Measurements from ENCODE around the gene RGS21. TPM values are rescaled to one million over a fixed set of nuclear protein-coding genes. Genes with fewer than 3 reads are reported as not detected.

RGS21 gene
- total RNA-seq (not detected in 2 replicates), polyA plus RNA-seq (not detected in 2 replicates), polyA minus RNA-seq (not detected in 2 replicates)
- not detected for total RNA-seq (2013)

- Histone ChIP-seq H3K4me2 (replicated peaks; ENCODE audit: low read depth, low read length, poor library complexity, severe bottlenecking) (no peak within 1 kb of the TSS), H3K27ac (ENCODE audit: low read length in 2 of 2) (no peak within 1 kb of the TSS), H3K79me2 (ENCODE audit: control insufficient read depth, insufficient read depth, low read length) (no peaks in the 10 kb centered on the region), H3K9ac (ENCODE audit: low read length) (no peak within 1 kb of the TSS), H4K20me1 (ENCODE audit: control insufficient read depth, insufficient read depth, low read length, poor library complexity, severe bottlenecking) (no peaks in the 10 kb centered on the region), H3K9me3 (ENCODE audit: control extremely low read depth in 1 of 3, control insufficient read depth in 2 of 3, insufficient read depth in 1 of 3, low read length in 2 of 3) (no peaks in the 10 kb centered on the region), H3K4me3 (ENCODE audit: control extremely low read depth in 1 of 5, extremely low read depth in 1 of 5, insufficient read depth in 1 of 5, low read depth in 2 of 5, low read length in 4 of 5) (no peak within 1 kb of the TSS), H3K27me3 (replicated peaks in 1 of 4; ENCODE audit: control extremely low read depth in 1 of 4, control insufficient read depth in 3 of 4, insufficient read depth in 4 of 4, low read length in 3 of 4) (no peaks in the 10 kb centered on the region), H2AFZ (ENCODE audit: insufficient read depth, low read depth, low read length, poor library complexity, severe bottlenecking) (no peak within 1 kb of the TSS), H3K4me1 (ENCODE audit: control insufficient read depth in 2 of 2, insufficient read depth in 2 of 2, low read length in 2 of 2) (no peaks in the 10 kb centered on the region), H3K36me3 (replicated peaks in 1 of 2; ENCODE audit: control extremely low read depth in 1 of 2, control insufficient read depth in 1 of 2, extremely low read depth in 1 of 2, insufficient read depth in 2 of 2, low read length in 1 of 2) (no peaks in the 10 kb centered on the region)
- WGBS (ENCODE audit: insufficient coverage) = no CpG with 5 or more reads among the region's 2 CpGs
- Mint-ChIP-seq H3K4me3 (no peak within 1 kb of the TSS), H3K27ac (no peak within 1 kb of the TSS), H3K9me3 (ENCODE audit: insufficient read depth) (no peaks in the 10 kb centered on the region), H3K4me1 (no peaks in the 10 kb centered on the region), H3K27me3 (no peaks in the 10 kb centered on the region)
- CTCF ChIA-PET = no interaction called here
- POLR2A ChIA-PET = no interaction called here
- intact Hi-C loops (cut with micrococcal nuclease) = no loop called here
- ATAC-seq (ENCODE audit: low read depth) = no peak
- TF ChIP-seq EZH2 (IDR thresholded peaks at IDR 0.05; ENCODE audit: borderline replicate concordance, insufficient read depth, low read depth, low read length, poor library complexity, severe bottlenecking) (no peak), CTCF (IDR thresholded peaks at IDR 0.05) (no peak)
- no peak for DNase-seq
Observed at GRCh38 chr1:192316942-192317450, at the start of gene RGS21. Gene RGS21 (plus strand): TSS chr1:192316992. CDS start chr1:192343037, 26,045 bp downstream.

- no peaks in the 10 kb centered on the region for H3K9me3 ChIP-seq (ENCODE audit: control extremely low read depth in 1 of 3, control insufficient read depth in 2 of 3, insufficient read depth in 1 of 3, low read length in 2 of 3)
- no CpG with 5 or more reads among the region's 6 CpGs for WGBS (ENCODE audit: insufficient coverage)
- no peak overlapping the region for H3K4me3 ChIP-seq (ENCODE audit: control extremely low read depth in 1 of 5, extremely low read depth in 1 of 5, insufficient read depth in 1 of 5, low read depth in 2 of 5, low read length in 4 of 5)
- no peak overlapping the region for H3K27ac Mint-ChIP-seq
- no peaks in the 10 kb centered on the region for H3K4me1 ChIP-seq (ENCODE audit: control insufficient read depth in 2 of 2, insufficient read depth in 2 of 2, low read length in 2 of 2)
- H3K36me3 ChIP-seq (replicated peaks in 1 of 2; ENCODE audit: control extremely low read depth in 1 of 2, control insufficient read depth in 1 of 2, extremely low read depth in 1 of 2, insufficient read depth in 2 of 2, low read length in 1 of 2) = no peaks in the 10 kb centered on the region
- no peak for TF ChIP-seq EZH2 (IDR thresholded peaks at IDR 0.05; ENCODE audit: borderline replicate concordance, insufficient read depth, low read depth, low read length, poor library complexity, severe bottlenecking)
- no peak overlapping the region for H3K4me3 Mint-ChIP-seq
- H4K20me1 ChIP-seq (ENCODE audit: control insufficient read depth, insufficient read depth, low read length, poor library complexity, severe bottlenecking) = no peaks in the 10 kb centered on the region
- no peak for ATAC-seq (ENCODE audit: low read depth)
- H3K79me2 ChIP-seq (ENCODE audit: control insufficient read depth, insufficient read depth, low read length) = no peaks in the 10 kb centered on the region
- intact Hi-C loops (cut with micrococcal nuclease) = no loop called here
- H3K4me1 Mint-ChIP-seq = no peaks in the 10 kb centered on the region
- H3K4me2 ChIP-seq (replicated peaks; ENCODE audit: low read depth, low read length, poor library complexity, severe bottlenecking) = no peak overlapping the region
- no peaks in the 10 kb centered on the region for H3K9me3 Mint-ChIP-seq (ENCODE audit: insufficient read depth)
- no peaks in the 10 kb centered on the region for H3K27me3 ChIP-seq (replicated peaks in 1 of 4; ENCODE audit: control extremely low read depth in 1 of 4, control insufficient read depth in 3 of 4, insufficient read depth in 4 of 4, low read length in 3 of 4)
- ChIA-PET POLR2A (no interaction called here), CTCF (no interaction called here)
- no peak overlapping the region for H2AFZ ChIP-seq (ENCODE audit: insufficient read depth, low read depth, low read length, poor library complexity, severe bottlenecking)
- H3K27me3 Mint-ChIP-seq = no peaks in the 10 kb centered on the region
- no peak overlapping the region for H3K9ac ChIP-seq (ENCODE audit: low read length)
- DNase-seq = no peak
- H3K27ac ChIP-seq (ENCODE audit: low read length in 2 of 2) = no peak overlapping the region
Observed at GRCh38 chr1:192268468-192269052, 48.2 kb upstream of the RGS21 start.
